Breast epithelium (tissue), 3 donors: ENCODE results near the gene CFL2.

Experiments
- POLR2A ChIP-seq: fragments of 450-650 bp; IDR thresholded peaks from one replicate; pipeline ENCODE4 v1.6.1; 2016; ENCODE audit warnings: antibody characterized with exemption, mild to moderate bottlenecking, moderate library complexity
- POLR2AphosphoS5 ChIP-seq, 3 donors: sonication (generic); formaldehyde crosslinking; IDR thresholded peaks; one replicate each; pipeline ENCODE4 v1.6.1; 2017; ENCODE audit warnings: antibody characterized with exemption in 3 of 3
- TF ChIP-seq, protein P1 (sequence below), 3 donors: fragments of 450-650 bp; IDR thresholded peaks; one replicate each; pipeline ENCODE4 v1.5.1; 2016 to 2017; ENCODE audit warnings: antibody characterized with exemption in 3 of 3, mild to moderate bottlenecking in 3 of 3, moderate library complexity in 3 of 3

DNA sequence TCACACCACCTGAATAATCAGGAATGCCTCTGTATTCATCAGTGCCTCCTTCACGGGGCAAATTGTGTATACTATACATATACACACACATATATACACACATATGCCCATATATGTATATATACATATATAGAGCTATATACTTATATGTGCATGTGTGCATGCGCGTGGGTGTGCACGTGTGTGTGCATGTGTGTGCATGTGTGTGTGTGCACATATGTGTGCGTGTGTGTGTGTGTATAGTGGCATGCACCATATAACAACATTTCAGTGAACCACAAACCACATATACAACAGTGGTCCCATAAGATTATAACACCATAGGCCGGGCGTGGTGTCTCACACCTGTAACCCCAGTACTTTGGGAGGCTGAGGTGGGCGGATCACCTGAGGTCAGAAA is 35.7 kb downstream of the CFL2 start:
- TF ChIP-seq POLR2A, result no peak
- TF ChIP-seq, protein P1, sequence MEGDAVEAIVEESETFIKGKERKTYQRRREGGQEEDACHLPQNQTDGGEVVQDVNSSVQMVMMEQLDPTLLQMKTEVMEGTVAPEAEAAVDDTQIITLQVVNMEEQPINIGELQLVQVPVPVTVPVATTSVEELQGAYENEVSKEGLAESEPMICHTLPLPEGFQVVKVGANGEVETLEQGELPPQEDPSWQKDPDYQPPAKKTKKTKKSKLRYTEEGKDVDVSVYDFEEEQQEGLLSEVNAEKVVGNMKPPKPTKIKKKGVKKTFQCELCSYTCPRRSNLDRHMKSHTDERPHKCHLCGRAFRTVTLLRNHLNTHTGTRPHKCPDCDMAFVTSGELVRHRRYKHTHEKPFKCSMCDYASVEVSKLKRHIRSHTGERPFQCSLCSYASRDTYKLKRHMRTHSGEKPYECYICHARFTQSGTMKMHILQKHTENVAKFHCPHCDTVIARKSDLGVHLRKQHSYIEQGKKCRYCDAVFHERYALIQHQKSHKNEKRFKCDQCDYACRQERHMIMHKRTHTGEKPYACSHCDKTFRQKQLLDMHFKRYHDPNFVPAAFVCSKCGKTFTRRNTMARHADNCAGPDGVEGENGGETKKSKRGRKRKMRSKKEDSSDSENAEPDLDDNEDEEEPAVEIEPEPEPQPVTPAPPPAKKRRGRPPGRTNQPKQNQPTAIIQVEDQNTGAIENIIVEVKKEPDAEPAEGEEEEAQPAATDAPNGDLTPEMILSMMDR (IDR thresholded peaks at IDR 0.05), result no peak
- TF ChIP-seq POLR2AphosphoS5 (IDR thresholded peaks at IDR 0.05), result no peak
